NCI-H226 (cell line): ENCODE results near the gene SLC5A10.
"Not testable (repeated sequence)": the region's sequence is repeated elsewhere in the genome, so short reads cannot be mapped to it uniquely, and the experiment has no call there.

Experiments used
- DNase-seq: peaks from one replicate; pipeline ENCODE4 v3.0.0-alpha.2; 2015

Gene SLC5A10

GRCh38 chr17:19021622-19022083 lies 69.7 kb downstream of the SLC5A10 start:
- no peak for DNase-seq

- no peak for DNase-seq
These were observed 70.2 kb downstream of the SLC5A10 start for GRCh38 chr17:19022128-19022527.

GRCh38 chr17:19022747-19023146 lies 70.8 kb downstream of the SLC5A10 start:
- no peak for DNase-seq

GRCh38 chr17:19023209-19023999 lies 71.4 kb downstream of the SLC5A10 start:
- DNase-seq = no peak

- DNase-seq = peak; percentile 52
These were observed 72.4 kb downstream of the SLC5A10 start for GRCh38 chr17:19024101-19025078.

- DNase-seq = not testable (repeated sequence)
These were observed 76.7 kb downstream of the SLC5A10 start for GRCh38 chr17:19028671-19029070.

GRCh38 chr17:19029740-19030139 lies 77.8 kb downstream of the SLC5A10 start:
- not testable (repeated sequence) for DNase-seq

GRCh38 chr17:19030771-19031449 lies 78.9 kb downstream of the SLC5A10 start:
- not testable (repeated sequence) for DNase-seq

GRCh38 chr17:19031729-19032128 lies 79.8 kb downstream of the SLC5A10 start:
- not testable (repeated sequence) for DNase-seq

- DNase-seq = not testable (repeated sequence)
These were observed 80.5 kb downstream of the SLC5A10 start for GRCh38 chr17:19032377-19032988.

GRCh38 chr17:19036186-19036585 lies 84.2 kb downstream of the SLC5A10 start:
- not testable (repeated sequence) for DNase-seq

GRCh38 chr17:19037547-19037946 lies 85.6 kb downstream of the SLC5A10 start:
- not testable (repeated sequence) for DNase-seq

- DNase-seq = not testable (repeated sequence)
These were observed 86.0 kb downstream of the SLC5A10 start for GRCh38 chr17:19038007-19038406.

GRCh38 chr17:19038730-19039129 lies 86.8 kb downstream of the SLC5A10 start:
- not testable (repeated sequence) for DNase-seq

- not testable (repeated sequence) for DNase-seq
These were observed 88.4 kb downstream of the SLC5A10 start for GRCh38 chr17:19040350-19040749.

GRCh38 chr17:19041871-19042270 lies 89.9 kb downstream of the SLC5A10 start:
- DNase-seq = not testable (repeated sequence)

GRCh38 chr17:19042369-19042768 lies 90.4 kb downstream of the SLC5A10 start:
- not testable (repeated sequence) for DNase-seq

- not testable (repeated sequence) for DNase-seq
These were observed 91.1 kb downstream of the SLC5A10 start for GRCh38 chr17:19043032-19043431.

GRCh38 chr17:19044643-19045042 lies 92.7 kb downstream of the SLC5A10 start:
- DNase-seq = not testable (repeated sequence)

- DNase-seq = not testable (repeated sequence)
These were observed 94.9 kb downstream of the SLC5A10 start, which contains the start of gene GRAP for GRCh38 chr17:19046782-19047375. TSS of gene GRAP (minus strand) at chr17:19046957. CDS start at chr17:19046926, 31 bp downstream.

GRCh38 chr17:19047510-19047909 lies 95.5 kb downstream of the SLC5A10 start:
- not testable (repeated sequence) for DNase-seq

- not testable (repeated sequence) for DNase-seq
These were observed 96.9 kb downstream of the SLC5A10 start for GRCh38 chr17:19048826-19049225.
